ENCODE measurements around the gene DCAF5. TPM values are rescaled to one million over a fixed set of nuclear protein-coding genes. Genes with fewer than 3 reads are reported as not detected.
"Not testable (repeated sequence)": the region's sequence is repeated elsewhere in the genome, so short reads cannot be mapped to it uniquely, and the experiment has no call there.

Gene DCAF5
- total RNA-seq, 1 donor from 2014 or later = 29.9 TPM

DNA sequence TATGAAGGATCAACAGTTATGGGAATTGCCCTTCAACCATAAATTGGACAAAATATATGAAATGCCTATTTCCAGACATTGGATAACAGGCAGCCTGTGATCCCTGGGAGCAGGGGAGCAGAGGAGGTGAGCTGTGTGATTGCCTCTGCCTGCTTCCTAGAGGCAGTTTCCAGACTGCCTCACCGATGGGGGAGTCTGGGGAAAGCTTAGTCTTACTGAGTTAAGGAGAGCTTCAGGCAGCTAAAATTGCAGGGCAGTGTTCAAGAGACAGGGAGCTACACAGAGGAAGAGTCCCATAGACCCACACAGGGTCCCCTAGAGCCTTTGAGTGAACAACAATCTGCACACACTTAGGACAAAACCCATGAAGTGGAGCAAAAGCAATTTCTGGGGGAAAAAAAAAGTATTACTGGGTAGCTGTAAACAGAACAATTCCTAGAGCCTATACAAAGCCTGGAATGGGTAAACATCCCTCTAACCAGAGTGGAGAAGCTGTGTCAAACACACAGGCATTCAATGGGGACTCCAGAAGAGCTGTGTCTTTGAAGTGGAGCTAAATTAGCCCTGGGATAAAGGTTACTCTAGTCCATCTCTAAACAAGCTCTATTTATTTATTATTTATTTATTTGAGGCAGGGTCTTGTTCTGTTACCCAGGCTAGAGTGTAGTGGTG is 125.5 kb downstream of the DCAF5 start:
- intact Hi-C loops (cut with micrococcal nuclease) = no loop called here
- Mint-ChIP-seq H3K27me3 (peaks cover 10% of the 10 kb centered on the region), H3K4me1 (no peaks in the 10 kb centered on the region), H3K36me3 (ENCODE audit: low read depth) (no peaks in the 10 kb centered on the region), H3K27ac (no peak overlapping the region), H3K4me3 (no peak overlapping the region), H3K9me3 (no peaks in the 10 kb centered on the region)
- peak; percentile 52 for DNase-seq

DNA sequence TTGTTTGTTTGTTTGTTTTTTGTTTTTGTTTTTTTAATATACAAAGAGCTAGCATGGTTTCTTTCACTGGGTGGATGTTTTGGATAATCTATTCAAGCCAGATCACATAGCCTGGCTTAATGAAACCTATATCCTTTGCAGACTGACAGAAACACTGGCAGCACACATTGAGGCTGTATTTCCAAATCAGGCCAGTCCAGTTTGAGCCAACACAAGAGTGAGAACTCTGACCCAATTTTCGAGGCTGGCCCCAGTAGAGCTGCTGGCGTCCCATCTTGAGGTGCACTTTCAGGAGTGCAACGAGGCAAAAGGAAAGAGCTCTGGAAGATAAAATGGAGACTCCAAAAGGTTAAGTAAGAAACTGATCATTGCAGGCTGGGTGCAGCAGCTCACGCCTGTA is 129.9 kb downstream of the DCAF5 start:
- no peaks in the 10 kb centered on the region for H3K4me1 Mint-ChIP-seq
- H3K36me3 Mint-ChIP-seq (ENCODE audit: low read depth) = no peaks in the 10 kb centered on the region
- H3K27ac Mint-ChIP-seq = no peak overlapping the region
- H3K27me3 Mint-ChIP-seq = peaks cover 12% of the 10 kb centered on the region
- H3K9me3 Mint-ChIP-seq = no peaks in the 10 kb centered on the region
- no peak for DNase-seq
- intact Hi-C loops (cut with micrococcal nuclease) = no loop called here
- H3K4me3 Mint-ChIP-seq = no peak overlapping the region

DNA sequence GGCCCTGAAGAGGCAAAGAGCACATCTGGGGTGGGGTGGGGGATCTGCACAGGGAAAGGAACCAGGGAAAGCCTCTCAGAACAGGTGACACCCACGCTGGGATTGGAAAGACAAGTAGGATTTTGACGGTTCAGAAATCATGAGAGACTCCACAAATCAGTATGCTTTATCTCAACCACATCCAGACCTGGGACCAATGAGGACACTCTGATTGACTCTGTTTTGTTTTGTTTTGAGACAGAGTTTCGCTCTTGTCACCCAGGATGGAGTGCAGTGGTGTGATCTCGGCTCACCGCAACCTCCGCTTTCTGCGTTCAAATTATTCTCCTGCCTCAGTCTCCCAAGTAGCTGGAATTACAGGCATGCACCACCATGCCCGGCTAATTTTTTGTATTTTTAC is 130.8 kb downstream of the DCAF5 start:
- H3K4me3 Mint-ChIP-seq; H3K36me3 Mint-ChIP-seq (ENCODE audit: low read depth); intact Hi-C loops (cut with micrococcal nuclease); DNase-seq; H3K4me1 Mint-ChIP-seq; H3K9me3 Mint-ChIP-seq; H3K27ac Mint-ChIP-seq: not testable (repeated sequence)
- H3K27me3 Mint-ChIP-seq = peaks cover 12% of the 10 kb centered on the region

DNA sequence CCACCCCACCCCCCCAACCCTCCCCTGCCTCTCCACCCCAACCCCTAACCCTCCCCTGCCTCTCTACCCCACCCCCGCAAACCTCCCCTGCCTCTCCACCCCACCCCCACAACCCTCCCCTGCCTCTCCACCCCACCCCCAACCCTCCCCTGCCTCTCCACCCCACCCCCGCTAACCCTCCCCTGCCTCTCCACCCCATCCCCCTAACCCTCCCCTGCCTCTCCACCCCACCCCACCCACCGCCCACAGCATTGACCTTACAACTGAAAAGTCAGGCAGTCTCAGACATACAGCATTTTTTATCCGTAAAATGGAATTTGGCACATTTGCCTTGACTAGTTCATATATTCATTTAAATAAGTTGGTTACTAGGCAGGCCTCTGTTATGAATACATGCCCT is 135.2 kb downstream of the DCAF5 start:
- DNase-seq = no peak
- intact Hi-C loops (cut with micrococcal nuclease) = no loop called here
- Mint-ChIP-seq H3K27ac (no peak overlapping the region), H3K36me3 (ENCODE audit: low read depth) (no peaks in the 10 kb centered on the region), H3K4me3 (no peak overlapping the region), H3K9me3 (no peaks in the 10 kb centered on the region), H3K27me3 (peaks cover 5% of the 10 kb centered on the region), H3K4me1 (peaks cover 3% of the 10 kb centered on the region)

DNA sequence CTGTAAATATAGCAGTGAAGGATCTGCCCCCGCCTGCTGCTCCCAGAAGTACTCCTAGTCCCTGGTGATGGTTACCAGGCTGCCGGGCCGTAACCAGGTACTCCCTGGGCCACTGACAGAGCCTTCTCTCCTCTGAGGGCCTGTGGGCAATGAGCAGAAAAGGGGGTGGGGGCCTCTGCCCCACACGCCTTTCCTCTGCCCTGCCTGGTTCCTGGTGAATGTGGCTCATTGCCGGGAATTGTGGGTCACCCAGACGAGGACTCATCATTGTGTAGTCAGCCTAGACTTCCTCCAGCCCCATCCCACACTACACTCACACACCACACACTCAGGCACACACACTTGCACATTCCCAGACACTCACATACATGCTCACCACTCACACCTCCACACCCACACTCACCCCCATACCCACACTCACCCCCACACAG is 138.1 kb downstream of the DCAF5 start:
- intact Hi-C loops (cut with micrococcal nuclease) = no loop called here
- Mint-ChIP-seq H3K36me3 (ENCODE audit: low read depth) (no peaks in the 10 kb centered on the region), H3K4me3 (no peak overlapping the region), H3K27me3 (peaks cover 3% of the 10 kb centered on the region), H3K27ac (no peak overlapping the region), H3K9me3 (no peaks in the 10 kb centered on the region), H3K4me1 (peaks cover 8% of the 10 kb centered on the region)
- DNase-seq = no peak

DNA sequence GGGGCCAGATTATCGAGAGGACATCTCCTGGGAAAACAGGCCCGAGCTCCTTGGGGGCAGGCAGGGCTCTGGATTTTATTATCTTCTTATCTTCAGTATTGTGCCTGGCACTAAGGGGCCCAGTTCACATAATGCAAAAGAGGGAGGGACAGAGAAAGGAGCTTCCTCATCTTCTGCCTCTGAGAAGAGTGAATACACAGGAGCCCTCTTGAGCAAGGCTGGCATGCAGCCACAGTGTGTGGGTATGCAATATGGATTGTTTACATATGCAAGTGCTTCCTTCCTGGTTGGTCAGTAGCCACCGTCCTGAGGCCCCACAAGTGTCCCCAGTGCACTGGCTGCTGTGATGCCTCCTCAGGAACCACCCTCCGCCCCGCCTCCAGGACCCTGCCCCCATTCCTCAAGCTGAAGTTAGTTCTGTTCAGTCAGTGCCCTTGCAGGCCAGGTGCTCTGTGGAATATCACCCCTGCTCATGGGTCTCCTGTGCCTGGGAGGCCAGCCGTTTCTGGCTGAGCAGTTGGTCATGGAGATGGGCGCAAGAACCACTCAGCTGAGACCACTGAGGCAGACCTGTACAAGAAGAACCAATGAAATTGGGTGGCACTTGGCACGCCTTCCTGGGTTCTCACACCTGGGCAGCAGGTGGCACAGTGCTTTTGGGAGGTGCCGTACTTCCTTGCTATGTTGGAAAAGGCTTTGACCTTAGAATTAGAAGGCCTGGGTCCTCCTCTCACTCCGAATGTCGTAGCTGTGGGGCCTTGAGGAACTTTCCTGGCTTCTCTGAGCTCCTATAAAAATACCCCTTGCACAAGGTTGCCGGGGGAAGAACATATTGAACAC is 138.8 kb downstream of the DCAF5 start:
- Mint-ChIP-seq H3K27ac (no peak overlapping the region), H3K4me3 (no peak overlapping the region), H3K27me3 (peaks cover 3% of the 10 kb centered on the region), H3K36me3 (ENCODE audit: low read depth) (no peaks in the 10 kb centered on the region), H3K4me1 (peaks cover 8% of the 10 kb centered on the region), H3K9me3 (no peaks in the 10 kb centered on the region)
- no peak for DNase-seq
- intact Hi-C loops (cut with micrococcal nuclease) = no loop called here

DNA sequence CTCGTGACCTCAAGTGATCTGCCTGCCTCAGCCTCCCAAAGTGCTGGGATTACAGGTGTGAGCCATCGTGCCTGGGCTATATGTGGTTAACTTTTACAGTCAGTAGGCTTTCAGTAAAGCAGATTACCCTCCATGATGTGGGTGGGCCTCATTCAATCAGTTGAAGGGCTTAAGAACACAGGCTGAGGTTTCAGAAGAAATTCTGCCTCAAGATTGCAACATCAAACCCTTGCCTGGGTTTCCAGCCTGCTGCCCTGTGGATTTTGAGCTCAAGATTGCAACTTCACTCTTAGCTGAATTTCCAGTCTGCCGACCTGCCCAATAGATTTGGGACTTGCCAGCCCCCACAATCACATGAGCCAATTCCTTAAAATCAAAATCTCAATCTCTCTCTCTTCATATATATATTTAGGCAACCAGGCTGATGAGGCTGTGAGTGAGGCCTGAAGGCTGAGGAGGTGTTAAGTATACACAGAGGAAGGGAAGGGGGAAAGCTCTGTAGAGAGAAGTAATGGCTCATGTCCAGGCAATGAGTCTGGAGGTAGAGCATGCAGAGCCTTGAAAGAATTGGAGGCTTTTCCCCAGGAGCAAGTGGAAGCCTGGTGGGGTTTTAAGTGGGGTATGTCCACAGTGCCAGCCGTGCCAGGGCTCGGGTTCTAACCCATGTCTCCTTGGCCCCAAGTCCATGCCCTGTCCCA is 140.5 kb downstream of the DCAF5 start:
- Mint-ChIP-seq H3K4me1 (peaks cover 8% of the 10 kb centered on the region), H3K27me3 (no peaks in the 10 kb centered on the region), H3K4me3 (no peak overlapping the region), H3K27ac (no peak overlapping the region), H3K36me3 (ENCODE audit: low read depth) (no peaks in the 10 kb centered on the region), H3K9me3 (no peaks in the 10 kb centered on the region)
- DNase-seq = no peak
- intact Hi-C loops (cut with micrococcal nuclease) = no loop called here

DNA sequence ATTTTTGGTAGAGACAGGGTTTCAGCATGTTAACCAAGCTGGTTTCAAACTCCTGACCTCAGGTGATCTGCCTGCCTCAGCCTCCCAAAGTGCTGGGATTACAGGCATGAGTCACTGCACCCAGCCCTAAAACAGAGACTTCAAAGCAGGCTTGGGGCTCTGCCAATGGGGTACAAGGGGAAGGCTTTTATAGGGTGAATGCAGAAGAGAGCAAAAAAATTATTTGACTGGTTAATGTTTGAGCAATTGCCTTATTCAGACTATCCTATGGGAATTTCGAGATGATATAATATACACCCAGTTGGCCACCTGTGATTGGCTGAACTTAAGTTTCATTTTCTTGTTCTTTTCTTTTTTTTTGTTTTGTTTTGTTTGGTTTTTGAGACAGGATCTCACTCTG is 142.3 kb downstream of the DCAF5 start:
- intact Hi-C loops (cut with micrococcal nuclease) = no loop called here
- Mint-ChIP-seq H3K9me3 (no peaks in the 10 kb centered on the region), H3K36me3 (ENCODE audit: low read depth) (no peaks in the 10 kb centered on the region), H3K4me1 (peaks cover 8% of the 10 kb centered on the region), H3K27ac (no peak overlapping the region), H3K27me3 (no peaks in the 10 kb centered on the region), H3K4me3 (no peak overlapping the region)
- DNase-seq = no peak

DNA sequence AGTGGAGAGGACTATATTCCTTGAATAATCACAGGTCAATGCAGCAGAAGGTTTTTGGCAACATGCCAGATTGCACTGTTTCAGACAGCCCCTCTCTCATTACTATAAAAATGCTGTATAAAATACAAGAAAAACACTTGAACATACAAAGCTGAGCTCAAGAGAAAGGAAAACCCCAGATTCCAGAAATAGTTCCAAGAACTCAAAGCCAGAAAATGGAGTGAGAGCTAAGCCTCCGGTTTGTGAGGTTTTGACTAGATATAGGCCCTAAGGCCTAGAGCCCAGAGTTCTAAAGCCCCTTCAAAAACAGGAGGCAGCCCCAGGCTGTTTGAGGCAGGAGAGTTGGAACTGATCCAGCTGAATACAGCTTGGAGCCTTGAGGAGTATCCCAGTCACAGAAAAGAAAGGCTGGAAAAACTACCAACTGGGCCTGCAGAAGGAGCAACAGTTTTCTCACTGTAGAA is 144.5 kb downstream of the DCAF5 start:
- Mint-ChIP-seq H3K4me1 (peaks cover 5% of the 10 kb centered on the region), H3K9me3 (no peaks in the 10 kb centered on the region), H3K4me3 (no peak overlapping the region), H3K36me3 (ENCODE audit: low read depth) (no peaks in the 10 kb centered on the region), H3K27ac (no peak overlapping the region), H3K27me3 (no peaks in the 10 kb centered on the region)
- intact Hi-C loops (cut with micrococcal nuclease) = no loop called here
- DNase-seq = no peak

DNA sequence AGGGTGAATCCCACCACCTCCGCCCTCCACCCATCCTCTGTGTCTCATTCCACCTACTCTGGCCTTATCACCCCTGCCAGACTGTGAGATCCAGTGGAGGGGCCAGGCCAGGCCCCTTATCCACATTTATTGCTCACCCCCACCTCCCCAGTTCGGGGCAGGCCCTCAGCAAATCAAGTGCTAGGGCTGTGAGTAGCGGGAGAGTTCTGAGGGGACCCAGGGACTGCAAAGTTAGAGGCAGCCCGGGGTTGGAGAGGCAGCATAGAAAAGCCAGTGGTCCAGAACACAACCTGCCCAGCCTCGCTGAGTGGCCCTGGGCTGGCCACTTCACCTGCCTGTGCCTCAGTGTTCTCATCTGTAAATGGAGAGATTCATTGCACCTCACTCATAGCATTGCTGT is 146.6 kb downstream of the DCAF5 start:
- intact Hi-C loops (cut with micrococcal nuclease) = no loop called here
- Mint-ChIP-seq H3K9me3 (no peaks in the 10 kb centered on the region), H3K4me3 (no peak overlapping the region), H3K27me3 (no peaks in the 10 kb centered on the region), H3K36me3 (ENCODE audit: low read depth) (no peaks in the 10 kb centered on the region), H3K27ac (no peak overlapping the region), H3K4me1 (peaks cover 5% of the 10 kb centered on the region)
- DNase-seq = no peak

DNA sequence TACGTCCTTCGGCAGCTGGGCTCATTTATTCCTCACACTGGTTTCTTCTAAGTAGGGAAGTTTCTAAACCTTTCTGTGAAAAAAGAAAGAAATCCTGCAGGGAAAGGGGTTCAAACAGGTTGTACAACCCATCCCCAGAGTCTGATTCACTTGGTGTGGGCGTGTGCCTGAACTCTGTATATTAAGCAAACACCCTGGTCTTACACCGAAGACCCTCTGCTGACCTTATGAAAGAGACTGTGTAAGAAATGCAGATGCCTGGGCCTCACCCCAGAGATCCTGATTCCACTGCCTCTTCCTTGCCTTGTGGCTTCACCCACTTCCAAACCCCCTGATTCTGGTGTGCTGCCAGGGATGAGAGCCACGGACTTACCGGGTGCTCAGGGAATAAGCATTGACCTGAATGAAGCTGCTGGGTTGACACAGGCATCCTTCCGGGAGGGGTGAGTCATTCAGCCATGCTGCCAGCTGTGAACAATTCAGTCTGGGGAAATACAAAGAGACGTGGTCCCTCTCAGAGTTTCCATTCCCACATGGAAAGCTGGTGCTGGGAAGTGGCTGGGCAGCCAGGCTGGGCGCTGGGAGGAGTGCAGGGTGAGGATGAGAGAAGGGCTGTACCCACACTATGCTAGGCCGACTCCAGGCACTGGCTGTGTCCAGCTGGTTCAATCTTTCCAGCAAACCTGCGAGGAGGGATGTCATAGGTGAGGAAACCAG is 147.3 kb downstream of the DCAF5 start:
- Mint-ChIP-seq H3K27me3 (no peaks in the 10 kb centered on the region), H3K4me1 (peaks cover 4% of the 10 kb centered on the region), H3K4me3 (no peak overlapping the region), H3K27ac (no peak overlapping the region), H3K36me3 (ENCODE audit: low read depth) (no peaks in the 10 kb centered on the region), H3K9me3 (no peaks in the 10 kb centered on the region)
- intact Hi-C loops (cut with micrococcal nuclease) = no loop called here
- DNase-seq = no peak

DNA sequence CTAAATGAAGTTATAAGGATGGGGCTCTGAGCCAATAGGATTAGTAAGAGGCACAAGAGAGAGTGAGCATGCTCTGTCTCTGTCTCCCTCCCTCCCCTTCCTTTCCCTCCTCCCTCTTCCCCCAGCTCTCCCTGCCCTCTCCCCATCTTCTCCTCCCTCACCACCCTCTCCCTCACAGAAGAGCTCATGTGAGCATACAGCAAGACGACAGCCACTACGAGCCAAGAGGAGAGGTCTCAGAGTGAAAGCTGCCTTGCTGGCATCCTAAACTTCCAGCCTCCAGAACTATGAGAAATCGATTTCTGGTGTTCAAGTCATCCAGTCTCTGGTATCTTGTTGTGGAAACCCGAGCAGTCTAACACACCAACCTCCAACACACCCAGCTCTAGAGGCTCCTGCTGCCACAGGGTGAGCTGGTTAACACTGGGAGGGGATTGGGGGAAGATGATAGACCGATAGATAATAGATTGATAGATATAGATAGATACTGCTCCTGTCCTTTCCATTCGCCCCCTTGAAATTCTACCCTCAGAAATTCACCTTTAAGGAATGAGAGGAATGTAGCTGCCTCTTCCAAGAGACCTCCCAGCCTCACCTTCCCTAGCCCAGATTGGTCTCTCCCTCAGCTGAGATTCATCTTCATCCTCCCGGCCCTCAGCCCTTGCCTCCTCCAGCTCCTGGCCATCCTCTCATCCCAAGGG is 148.0 kb downstream of the DCAF5 start:
- H3K9me3 Mint-ChIP-seq = no peaks in the 10 kb centered on the region
- H3K27ac Mint-ChIP-seq = no peak overlapping the region
- H3K4me1 Mint-ChIP-seq = no peaks in the 10 kb centered on the region
- no peak overlapping the region for H3K4me3 Mint-ChIP-seq
- DNase-seq = no peak
- no peaks in the 10 kb centered on the region for H3K36me3 Mint-ChIP-seq (ENCODE audit: low read depth)
- H3K27me3 Mint-ChIP-seq = no peaks in the 10 kb centered on the region
- intact Hi-C loops (cut with micrococcal nuclease) = no loop called here

DNA sequence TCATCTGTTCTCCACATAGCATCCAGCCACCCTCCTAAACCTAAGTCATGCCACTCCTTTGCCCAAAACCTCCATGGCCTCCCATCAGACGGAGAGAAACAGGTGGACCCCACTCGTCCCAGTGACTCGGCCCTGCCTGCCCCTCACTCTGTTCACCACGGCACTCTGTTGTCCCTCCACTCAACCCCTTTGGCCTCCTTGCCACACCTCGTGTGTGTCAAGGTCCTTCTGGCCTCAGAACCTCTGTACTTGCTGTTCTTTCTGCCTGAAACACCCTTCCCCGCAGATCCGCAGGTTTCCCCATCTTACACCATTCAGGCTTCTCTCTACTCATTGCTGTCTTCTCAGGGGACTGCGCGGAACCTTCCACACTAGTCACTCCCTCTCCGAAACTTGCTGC is 149.3 kb downstream of the DCAF5 start:
- intact Hi-C loops (cut with micrococcal nuclease) = no loop called here
- no peak for DNase-seq
- H3K4me3 Mint-ChIP-seq = no peak overlapping the region
- H3K9me3 Mint-ChIP-seq = no peaks in the 10 kb centered on the region
- H3K4me1 Mint-ChIP-seq = no peaks in the 10 kb centered on the region
- no peak overlapping the region for H3K27ac Mint-ChIP-seq
- H3K27me3 Mint-ChIP-seq = no peaks in the 10 kb centered on the region
- H3K36me3 Mint-ChIP-seq (ENCODE audit: low read depth) = no peaks in the 10 kb centered on the region

Data from activated CD4-positive, alpha-beta T cell treated with anti-CD3 and anti-CD28 coated beads, Interleukin-2, amount 10 ng/mL, durations not matched to agents 24 days and 14 days (primary cell).